WTC11 (cell line): ENCODE measurements around the gene CAMK2D. TPM values are rescaled to one million over a fixed set of nuclear protein-coding genes. Genes with fewer than 3 reads are reported as not detected.

Experiments used
- ATAC-seq: fragments of 200-7000 bp; cut with Tn5 transposase; 2 replicates; pipeline ENCODE4 v1.10.0; 2021; ENCODE audit warnings: mild to moderate bottlenecking, moderate library complexity
- CTCF ChIA-PET: fragments of 300-600 bp; sonication (Branson Sonifier 250); formaldehyde crosslinking; loops from one replicate; lab custom pipeline; 2021; ENCODE audit warnings: antibody characterized with exemption; lab: Charles Lee
- POLR2A ChIA-PET: fragments of 350-600 bp; sonication (Branson Sonifier 250); formaldehyde crosslinking; loops from one replicate; lab custom pipeline; 2021; ENCODE audit warnings: antibody characterized with exemption; lab: Charles Lee
- DNase-seq: peaks from one replicate; pipeline ENCODE4 v3.0.0; 2021; ENCODE audit warnings: low spot score
- H3K27ac Mint-ChIP-seq: 2 replicates; pipeline ENCODE4 v1.8.0; 2021; ENCODE audit warnings: mixed read lengths
- H3K27me3 Mint-ChIP-seq: 2 replicates; pipeline ENCODE4 v1.8.0; 2021; ENCODE audit warnings: low read depth, mild to moderate bottlenecking, moderate library complexity, mixed read lengths
- H3K36me3 Mint-ChIP-seq: 2 replicates; pipeline ENCODE4 v1.8.0; 2021; ENCODE audit warnings: mixed read lengths
- H3K4me1 Mint-ChIP-seq: 2 replicates; pipeline ENCODE4 v1.8.0; 2022; ENCODE audit warnings: mixed read lengths
- H3K4me3 Mint-ChIP-seq: 2 replicates; pipeline ENCODE4 v1.8.0; 2021; ENCODE audit warnings: mild to moderate bottlenecking, moderate library complexity, mixed read lengths
- H3K9me3 Mint-ChIP-seq: 2 replicates; pipeline ENCODE4 v1.8.0; 2021; ENCODE audit warnings: mixed read lengths
- ATF1 ChIP-seq: sonication (generic); formaldehyde crosslinking; IDR thresholded peaks from 2 replicates; pipeline ENCODE4 v1.8.1; 2023; ENCODE audit warnings: mild to moderate bottlenecking, moderate library complexity, missing genetic modification reagents
- ATF2 ChIP-seq: sonication (generic); formaldehyde crosslinking; IDR thresholded peaks from 2 replicates; pipeline ENCODE4 v1.8.1; 2022; ENCODE audit warnings: low read depth, missing genetic modification reagents, borderline replicate concordance
- CREM ChIP-seq: sonication (generic); formaldehyde crosslinking; IDR thresholded peaks from 2 replicates; pipeline ENCODE4 v1.8.1; 2022; ENCODE audit warnings: mild to moderate bottlenecking, missing genetic modification reagents, moderate library complexity
- ELF4 ChIP-seq: sonication (generic); formaldehyde crosslinking; IDR thresholded peaks from 2 replicates; pipeline ENCODE4 v1.8.1; 2022; ENCODE audit warnings: low read depth, mild to moderate bottlenecking, moderate library complexity, missing genetic modification reagents
- PRRX2 ChIP-seq: fragments of 250-450 bp; sonication (Bioruptor Pico); IDR thresholded peaks from 2 replicates; pipeline ENCODE4 v1.8.0; 2021; ENCODE audit warnings: mild to moderate bottlenecking
- SOX15 ChIP-seq: fragments of 250-450 bp; sonication (Bioruptor Pico); IDR thresholded peaks from 2 replicates; pipeline ENCODE4 v1.9.0; 2021; ENCODE audit warnings: mild to moderate bottlenecking
- TEAD4 ChIP-seq: sonication (generic); formaldehyde crosslinking; IDR thresholded peaks from 2 replicates; pipeline ENCODE4 v1.8.0; 2022; ENCODE audit warnings: mild to moderate bottlenecking, missing genetic modification reagents
- ZNF263 ChIP-seq: sonication (generic); formaldehyde crosslinking; IDR thresholded peaks from 2 replicates; pipeline ENCODE4 v1.8.1; 2022; ENCODE audit warnings: low read depth, mild to moderate bottlenecking, moderate library complexity, missing genetic modification reagents
- ZNF317 ChIP-seq: sonication (generic); formaldehyde crosslinking; IDR thresholded peaks from 2 replicates; pipeline ENCODE4 v1.8.1; 2023; ENCODE audit warnings: low read depth, mild to moderate bottlenecking, moderate library complexity, missing genetic modification reagents, borderline replicate concordance
- ZNF416 ChIP-seq: fragments of 250-450 bp; sonication (Bioruptor Pico); IDR thresholded peaks from 2 replicates; pipeline ENCODE4 v1.9.0; 2021; ENCODE audit warnings: mild to moderate bottlenecking, inconsistent platforms
- ZNF423 ChIP-seq: fragments of 250-450 bp; sonication (Bioruptor Pico); IDR thresholded peaks from 2 replicates; pipeline ENCODE4 v2.1.2; 2022; ENCODE audit warnings: mild to moderate bottlenecking, moderate library complexity
- ZNF532 ChIP-seq: fragments of 250-450 bp; sonication (Bioruptor Pico); IDR thresholded peaks from 2 replicates; pipeline ENCODE4 v1.9.0; 2021; ENCODE audit warnings: mild to moderate bottlenecking, borderline replicate concordance
- total RNA-seq: library from RNA; stranded (reverse); gene quantifications from 3 replicates; pipeline ENCODE4 v1.2.3, GENCODE V29; 2021
- TF ChIP-seq, protein P1 (sequence below): fragments of 200-600 bp; IDR thresholded peaks from 2 replicates; pipeline ENCODE4 v1.8.0; 2022; ENCODE audit warnings: antibody characterized with exemption
- TF ChIP-seq, protein P2 (sequence below): sonication (generic); formaldehyde crosslinking; IDR thresholded peaks from 2 replicates; pipeline ENCODE4 v1.8.0; 2022; ENCODE audit warnings: missing genetic modification reagents
- TF ChIP-seq, protein P3 (sequence below): sonication (generic); formaldehyde crosslinking; IDR thresholded peaks from 2 replicates; pipeline ENCODE4 v1.8.1; 2022; ENCODE audit warnings: mild to moderate bottlenecking, moderate library complexity, missing genetic modification reagents

Gene CAMK2D
- total RNA-seq, 1 experiment from 2014 or later = 16.5 TPM

DNA sequence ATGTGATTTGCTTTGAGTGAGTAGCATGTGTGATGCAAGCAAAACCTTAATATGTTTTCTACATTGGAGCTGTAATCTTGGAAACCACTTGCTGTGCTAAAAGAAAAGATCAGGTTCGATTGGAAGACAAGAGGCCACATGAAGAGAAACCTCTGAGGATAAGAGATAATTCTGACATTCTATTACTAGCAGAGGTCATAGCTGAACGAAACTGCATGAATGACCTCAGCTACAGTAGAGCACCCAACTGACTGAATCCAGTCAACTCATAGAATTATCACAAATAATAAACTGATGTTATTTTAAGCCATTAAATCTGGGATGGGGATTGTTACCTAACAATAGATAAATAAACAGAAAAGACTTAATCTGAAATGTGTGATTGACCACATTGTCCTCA, 147.1 kb downstream of the CAMK2D start:
- Mint-ChIP-seq H3K9me3 (no peaks in the 10 kb centered on the region), H3K27me3 (no peaks in the 10 kb centered on the region)
- no peak for ATAC-seq

GRCh38 chr4:113613503-113613902, 148.0 kb downstream of the CAMK2D start:
- ChIA-PET POLR2A (no interaction called here), CTCF (interaction anchor here (1.0 kb wide), 1 partner anchor 66 kb away, joined by 3 read pairs; no protein-coding TSS in a partner anchor)
- ATAC-seq (no peak), DNase-seq (no peak)
- H3K4me3 Mint-ChIP-seq = no peak overlapping the region
- no peaks in the 10 kb centered on the region for H3K27me3 Mint-ChIP-seq
- no peaks in the 10 kb centered on the region for H3K36me3 Mint-ChIP-seq
- H3K4me1 Mint-ChIP-seq = no peaks in the 10 kb centered on the region
- H3K9me3 Mint-ChIP-seq = no peaks in the 10 kb centered on the region
- peak overlapping the region; percentile 1; the same call in 1 of the 2 replicates for H3K27ac Mint-ChIP-seq
- TF ChIP-seq, protein P1, sequence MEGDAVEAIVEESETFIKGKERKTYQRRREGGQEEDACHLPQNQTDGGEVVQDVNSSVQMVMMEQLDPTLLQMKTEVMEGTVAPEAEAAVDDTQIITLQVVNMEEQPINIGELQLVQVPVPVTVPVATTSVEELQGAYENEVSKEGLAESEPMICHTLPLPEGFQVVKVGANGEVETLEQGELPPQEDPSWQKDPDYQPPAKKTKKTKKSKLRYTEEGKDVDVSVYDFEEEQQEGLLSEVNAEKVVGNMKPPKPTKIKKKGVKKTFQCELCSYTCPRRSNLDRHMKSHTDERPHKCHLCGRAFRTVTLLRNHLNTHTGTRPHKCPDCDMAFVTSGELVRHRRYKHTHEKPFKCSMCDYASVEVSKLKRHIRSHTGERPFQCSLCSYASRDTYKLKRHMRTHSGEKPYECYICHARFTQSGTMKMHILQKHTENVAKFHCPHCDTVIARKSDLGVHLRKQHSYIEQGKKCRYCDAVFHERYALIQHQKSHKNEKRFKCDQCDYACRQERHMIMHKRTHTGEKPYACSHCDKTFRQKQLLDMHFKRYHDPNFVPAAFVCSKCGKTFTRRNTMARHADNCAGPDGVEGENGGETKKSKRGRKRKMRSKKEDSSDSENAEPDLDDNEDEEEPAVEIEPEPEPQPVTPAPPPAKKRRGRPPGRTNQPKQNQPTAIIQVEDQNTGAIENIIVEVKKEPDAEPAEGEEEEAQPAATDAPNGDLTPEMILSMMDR = no peak
- TF ChIP-seq ATF1 (CRISPR knock-in tag) (no peak), SOX15 (CRISPR knock-in tag) (no peak), ZNF263 (no peak), ATF2 (CRISPR knock-in tag) (no peak)
- TF ChIP-seq, all 79 proteins: peak for 0

More for the DNA sequence above, 147.1 kb downstream of the CAMK2D start:
- POLR2A ChIA-PET = no interaction called here
- DNase-seq = no peak
- Mint-ChIP-seq H3K27ac (no peak overlapping the region), H3K4me1 (no peaks in the 10 kb centered on the region), H3K4me3 (no peak overlapping the region)
- TF ChIP-seq CREM (no peak), ZNF317 (no peak), TEAD4 (CRISPR knock-in tag) (no peak), ZNF532 (CRISPR knock-in tag) (no peak), ATF1 (CRISPR knock-in tag) (no peak), ZNF423 (no peak), ELF4 (CRISPR knock-in tag) (no peak), PRRX2 (no peak), ZNF416 (no peak)
- TF ChIP-seq, protein P2, sequence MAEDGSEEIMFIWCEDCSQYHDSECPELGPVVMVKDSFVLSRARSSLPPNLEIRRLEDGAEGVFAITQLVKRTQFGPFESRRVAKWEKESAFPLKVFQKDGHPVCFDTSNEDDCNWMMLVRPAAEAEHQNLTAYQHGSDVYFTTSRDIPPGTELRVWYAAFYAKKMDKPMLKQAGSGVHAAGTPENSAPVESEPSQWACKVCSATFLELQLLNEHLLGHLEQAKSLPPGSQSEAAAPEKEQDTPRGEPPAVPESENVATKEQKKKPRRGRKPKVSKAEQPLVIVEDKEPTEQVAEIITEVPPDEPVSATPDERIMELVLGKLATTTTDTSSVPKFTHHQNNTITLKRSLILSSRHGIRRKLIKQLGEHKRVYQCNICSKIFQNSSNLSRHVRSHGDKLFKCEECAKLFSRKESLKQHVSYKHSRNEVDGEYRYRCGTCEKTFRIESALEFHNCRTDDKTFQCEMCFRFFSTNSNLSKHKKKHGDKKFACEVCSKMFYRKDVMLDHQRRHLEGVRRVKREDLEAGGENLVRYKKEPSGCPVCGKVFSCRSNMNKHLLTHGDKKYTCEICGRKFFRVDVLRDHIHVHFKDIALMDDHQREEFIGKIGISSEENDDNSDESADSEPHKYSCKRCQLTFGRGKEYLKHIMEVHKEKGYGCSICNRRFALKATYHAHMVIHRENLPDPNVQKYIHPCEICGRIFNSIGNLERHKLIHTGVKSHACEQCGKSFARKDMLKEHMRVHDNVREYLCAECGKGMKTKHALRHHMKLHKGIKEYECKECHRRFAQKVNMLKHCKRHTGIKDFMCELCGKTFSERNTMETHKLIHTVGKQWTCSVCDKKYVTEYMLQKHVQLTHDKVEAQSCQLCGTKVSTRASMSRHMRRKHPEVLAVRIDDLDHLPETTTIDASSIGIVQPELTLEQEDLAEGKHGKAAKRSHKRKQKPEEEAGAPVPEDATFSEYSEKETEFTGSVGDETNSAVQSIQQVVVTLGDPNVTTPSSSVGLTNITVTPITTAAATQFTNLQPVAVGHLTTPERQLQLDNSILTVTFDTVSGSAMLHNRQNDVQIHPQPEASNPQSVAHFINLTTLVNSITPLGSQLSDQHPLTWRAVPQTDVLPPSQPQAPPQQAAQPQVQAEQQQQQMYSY = no peak
- TF ChIP-seq, protein P3, sequence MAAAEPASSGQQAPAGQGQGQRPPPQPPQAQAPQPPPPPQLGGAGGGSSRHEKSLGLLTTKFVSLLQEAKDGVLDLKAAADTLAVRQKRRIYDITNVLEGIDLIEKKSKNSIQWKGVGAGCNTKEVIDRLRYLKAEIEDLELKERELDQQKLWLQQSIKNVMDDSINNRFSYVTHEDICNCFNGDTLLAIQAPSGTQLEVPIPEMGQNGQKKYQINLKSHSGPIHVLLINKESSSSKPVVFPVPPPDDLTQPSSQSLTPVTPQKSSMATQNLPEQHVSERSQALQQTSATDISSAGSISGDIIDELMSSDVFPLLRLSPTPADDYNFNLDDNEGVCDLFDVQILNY = no peak
- TF ChIP-seq, all 79 proteins: peak for 0
- CTCF ChIA-PET = no interaction called here
- no peaks in the 10 kb centered on the region for H3K36me3 Mint-ChIP-seq
